Endothelial cell of umbilical vein (primary cell): ENCODE results near the gene NRF1. TPM values are rescaled to one million over a fixed set of nuclear protein-coding genes. Genes with fewer than 3 reads are reported as not detected.

ENCODE experiments used
- BruUV-seq: library from RNA; stranded (reverse); fragments of 400-500 nt; replicated peaks from 2 replicates; lab custom pipeline; 2021; lab: Mats Ljungman, UMichigan
- CTCF ChIA-PET: fragments of 300-600, 350-600 bp; sonication (Branson Sonifier 250); formaldehyde crosslinking; loops from one replicate; lab custom pipeline; 2021; ENCODE audit warnings: antibody characterized with exemption, inconsistent platforms; lab: Charles Lee
- POLR2A ChIA-PET: fragments of 300-600, 350-600 bp; sonication (Branson Sonifier 250); formaldehyde crosslinking; loops from one replicate; lab custom pipeline; 2021; ENCODE audit warnings: antibody characterized with exemption, inconsistent platforms; lab: Charles Lee
- DNase-seq: peaks from one replicate; pipeline ENCODE4 v3.0.0-alpha.2; 2011; ENCODE audit warnings: low read depth, low spot score
- FAIRE-seq: peaks from 2 replicates; lab custom pipeline; 2011; peaks lifted over from hg19 to GRCh38; lab: Jason Lieb, UNC
- H2AFZ ChIP-seq: 2 replicates; pipeline ENCODE4 v1.6.0; 2012; ENCODE audit warnings: low read depth, low read length, control low read depth, inconsistent platforms
- H3K27ac ChIP-seq: 2 replicates; pipeline ENCODE4 v1.5.1; 2011; ENCODE audit warnings: low read depth, mild to moderate bottlenecking, control low read depth, low read length, moderate library complexity; ENCODE audit not compliant: insufficient read depth
- H3K27me3 ChIP-seq, 2 experiments: 2 replicates each; pipeline versions ENCODE4 v1.6.0 to v1.6.1; 2011; ENCODE audit warnings: low read length in 2 of 2, mixed read lengths in 1 of 2; ENCODE audit not compliant: control insufficient read depth in 2 of 2, insufficient read depth in 2 of 2
- H3K36me3 ChIP-seq, 2 experiments: 2 replicates in 1 of 2; 3 replicates in 1 of 2; pipeline ENCODE4 v1.5.1; 2011; ENCODE audit warnings: low read length in 2 of 2, mild to moderate bottlenecking in 1 of 2, moderate library complexity in 1 of 2; ENCODE audit not compliant: control insufficient read depth in 2 of 2, insufficient read depth in 2 of 2; ENCODE audit errors: extremely low read depth in 1 of 2
- H3K4me1 ChIP-seq: 3 replicates; pipeline ENCODE4 v1.5.1; 2011; ENCODE audit warnings: mild to moderate bottlenecking, low read length; ENCODE audit not compliant: control insufficient read depth, insufficient read depth; ENCODE audit errors: extremely low read depth
- H3K4me2 ChIP-seq: 2 replicates; pipeline ENCODE4 v1.6.1; 2011; ENCODE audit warnings: low read length, control low read depth, mixed read lengths; ENCODE audit not compliant: insufficient read depth
- H3K4me3 ChIP-seq, 3 experiments: fragments of 200-600 bp in 1 of 3; sonication (generic), shearing (Covaris generic) in 1 of 3; replicated peaks in 1 of 3; 2 replicates each; pipeline ENCODE4 v1.5.1; 2011 to 2016; ENCODE audit warnings: control low read depth in 3 of 3, low read length in 3 of 3, mild to moderate bottlenecking in 2 of 3, inconsistent platforms in 1 of 3, low read depth in 1 of 3, moderate library complexity in 1 of 3; ENCODE audit not compliant: insufficient read depth in 1 of 3
- H3K79me2 ChIP-seq: 2 replicates; pipeline ENCODE4 v1.6.0; 2012; ENCODE audit warnings: low read length, inconsistent platforms; ENCODE audit not compliant: control insufficient read depth, insufficient read depth
- H3K9ac ChIP-seq: replicated peaks from 2 replicates; pipeline ENCODE3; 2011; ENCODE audit warnings: low read length, control low read depth; ENCODE audit not compliant: insufficient read depth; ENCODE audit errors: extremely low read depth
- H3K9me1 ChIP-seq: replicated peaks from 3 replicates; pipeline ENCODE4 v1.6.0; 2011; ENCODE audit warnings: mild to moderate bottlenecking, low read length; ENCODE audit not compliant: control insufficient read depth, insufficient read depth; ENCODE audit errors: extremely low read depth
- H3K9me3 ChIP-seq: replicated peaks from 2 replicates; pipeline ENCODE4 v1.5.1; 2012; ENCODE audit warnings: low read length, inconsistent platforms; ENCODE audit not compliant: control insufficient read depth, insufficient read depth
- H4K20me1 ChIP-seq: replicated peaks from 2 replicates; pipeline ENCODE3; 2011; ENCODE audit warnings: mild to moderate bottlenecking, low read length; ENCODE audit not compliant: control insufficient read depth, insufficient read depth; ENCODE audit errors: extremely low read depth
- CTCF ChIP-seq, 2 donors: IDR thresholded peaks; 1 replicate in 1 of 2; 2 replicates in 1 of 2; pipeline ENCODE4 v1.5.1; 2011; ENCODE audit warnings: low read length in 2 of 2, mild to moderate bottlenecking in 2 of 2, moderate library complexity in 2 of 2, control low read depth in 1 of 2, inconsistent platforms in 1 of 2, low read depth in 1 of 2; ENCODE audit not compliant: insufficient read depth in 1 of 2; ENCODE audit errors: extremely low read depth in 1 of 2
- EZH2 ChIP-seq: IDR thresholded peaks from 2 replicates; pipeline ENCODE4 v1.6.1; 2012; ENCODE audit warnings: borderline replicate concordance, low read depth, mild to moderate bottlenecking, moderate library complexity, low read length, inconsistent platforms; ENCODE audit not compliant: severe bottlenecking
- FOS ChIP-seq: IDR thresholded peaks from 2 replicates; pipeline ENCODE4 v1.6.1; 2011; ENCODE audit warnings: mild to moderate bottlenecking, low read length, moderate library complexity, borderline replicate concordance; ENCODE audit not compliant: insufficient read depth
- JUN ChIP-seq: IDR thresholded peaks from 2 replicates; pipeline ENCODE4 v1.6.1; 2011; ENCODE audit warnings: borderline replicate concordance, low read depth; ENCODE audit not compliant: insufficient read length, insufficient read depth
- MYC ChIP-seq: IDR thresholded peaks from one replicate; pipeline ENCODE4 v1.6.1; 2011; ENCODE audit warnings: mild to moderate bottlenecking, low read depth, low read length
- POLR2A ChIP-seq: IDR thresholded peaks from 2 replicates; pipeline ENCODE4 v1.6.1; 2012; ENCODE audit warnings: low read depth, mild to moderate bottlenecking, control low read depth, low read length
- POLR2AphosphoS5 ChIP-seq: IDR thresholded peaks from 2 replicates; pipeline ENCODE4 v1.6.1; 2012; ENCODE audit warnings: low read depth, mild to moderate bottlenecking, control low read depth, low read length, moderate library complexity; ENCODE audit not compliant: insufficient read depth
- dilution Hi-C: fragments of 300-500 bp; cut with MboI; formaldehyde crosslinking; loops from one replicate; pipeline ENCODE4 v1.15.0; 2019; ENCODE audit warnings: low sequenced_read_pairs; ENCODE audit not compliant: extremely low pct_ligation_motif_present
- intact Hi-C: fragments of 100-400 bp; cut with micrococcal nuclease; formaldehyde crosslinking; loops from one replicate; pipeline ENCODE4 v1.10.0; 2022
- polyA plus RNA-seq, 4 experiments: library from polyadenylated mRNA; depleted of rRNA in 3 of 4; stranded (reverse) in 3 of 4; unstranded in 1 of 4; fragments of >200 nt; gene quantifications; 2 replicates each; pipeline versions ENCODE4 v1.2.1 to v1.2.3, GENCODE V29; 2011 to 2012; ENCODE audit warnings: missing spikeins in 1 of 4
- total RNA-seq: library from RNA; stranded (reverse); gene quantifications from 2 replicates; pipeline ENCODE4 v1.2.3, GENCODE V29; 2021
- TF ChIP-seq, protein P1 (sequence below): IDR thresholded peaks from 2 replicates; pipeline ENCODE4 v1.6.1; 2011; ENCODE audit not compliant: insufficient read depth, insufficient read length

NRF1 gene
- total and polyA plus RNA-seq, 2 donors (not counting 3 experiments of a cell fraction or from before 2014, with no cell fraction given) = 14.6 to 20.3 TPM

- Histone ChIP-seq H3K27ac (peak overlapping the region; percentile 31), H3K4me1 (peaks cover 8% of the 10 kb centered on the region), H3K4me3 (no peak overlapping the region), H3K9ac (no peak overlapping the region), H2AFZ (peak overlapping the region; percentile 61), H3K9me1 (no peaks in the 10 kb centered on the region), H3K4me2 (no peak overlapping the region), H3K27me3 (no peaks in the 10 kb centered on the region), H3K79me2 (no peaks in the 10 kb centered on the region), H3K36me3 (no peaks in the 10 kb centered on the region), H3K9me3 (peaks cover 3% of the 10 kb centered on the region), H4K20me1 (no peaks in the 10 kb centered on the region)
- DNase-seq (peak; percentile 69), FAIRE-seq (peak; percentile 88)
- intact Hi-C loops (loop anchor here (2.0 kb wide), 1 partner anchor 20 kb away; no protein-coding TSS in a partner anchor), dilution Hi-C loops (no loop called here)
- CTCF ChIA-PET = interaction anchor here (1.0 kb wide), 1 partner anchor 34 kb away, joined by 3 read pairs; no protein-coding TSS in a partner anchor
- BruUV-seq = no TSS peak
- TF ChIP-seq CTCF (IDR thresholded peaks at IDR 0.05; ENCODE audit: extremely low read depth in 1 of 2, insufficient read depth in 1 of 2, low read depth in 1 of 2, low read length in 2 of 2) (no peak), POLR2A (no peak), FOS (peak; percentile 57), EZH2 (no peak), JUN (peak; percentile 40), POLR2AphosphoS5 (peak; percentile 42), MYC (no peak)
- TF ChIP-seq, protein P1, sequence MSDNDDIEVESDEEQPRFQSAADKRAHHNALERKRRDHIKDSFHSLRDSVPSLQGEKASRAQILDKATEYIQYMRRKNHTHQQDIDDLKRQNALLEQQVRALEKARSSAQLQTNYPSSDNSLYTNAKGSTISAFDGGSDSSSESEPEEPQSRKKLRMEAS = no peak
- POLR2A ChIA-PET = no interaction called here
Measured at GRCh38 chr7:129574487-129574886, 37.0 kb upstream of the NRF1 start.
